ENCODE results near the gene GLCCI1. TPM values are rescaled to one million over a fixed set of nuclear protein-coding genes. Genes with fewer than 3 reads are reported as not detected.
A peak's percentile ranks its signal among the peaks of the same experiment; 100 is the strongest.

The GLCCI1 gene
- total RNA-seq, 1 experiment from 2014 or later, result 3.1 TPM

DNA sequence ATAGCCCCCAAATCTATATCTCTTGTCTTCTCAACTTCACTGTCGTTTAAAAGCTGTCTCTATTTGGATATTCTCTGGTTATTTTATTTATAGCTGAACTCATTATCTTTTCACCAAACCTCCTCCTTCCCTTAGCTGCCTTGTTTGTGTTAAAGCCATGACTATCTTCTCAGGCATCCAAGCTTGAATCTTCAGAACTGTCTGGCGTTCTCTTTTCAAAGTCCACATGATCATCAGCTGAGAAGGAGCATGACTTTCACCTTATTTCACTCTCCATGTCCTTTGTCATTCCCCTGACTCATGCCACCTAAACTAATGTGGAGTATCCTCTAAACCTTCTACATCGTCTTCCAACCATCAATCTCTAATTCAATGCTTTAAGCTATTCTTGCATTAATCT lies 5.7 kb upstream of the GLCCI1 start:
- DNase-seq (ENCODE audit: low read depth), result no peak

DNA sequence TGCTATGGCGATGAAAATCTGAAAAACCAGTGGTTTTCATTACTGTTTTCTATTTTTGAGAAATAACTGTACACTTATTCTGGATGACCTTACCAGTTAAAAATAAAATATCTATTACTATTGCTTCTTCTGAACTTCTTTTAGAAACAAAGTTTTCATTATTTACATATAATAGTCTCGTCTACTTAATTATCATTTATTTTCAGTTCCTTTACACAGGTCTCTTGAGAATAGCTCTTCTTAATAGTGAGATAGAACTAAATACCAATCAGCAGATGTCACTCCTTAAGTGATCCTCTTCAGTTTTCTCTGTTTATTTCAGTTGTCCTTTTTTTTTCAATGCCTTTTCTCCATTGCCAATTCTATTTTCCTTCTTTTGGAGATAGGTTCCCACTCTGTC lies 4.3 kb upstream of the GLCCI1 start:
- DNase-seq (ENCODE audit: low read depth), result no peak

DNA sequence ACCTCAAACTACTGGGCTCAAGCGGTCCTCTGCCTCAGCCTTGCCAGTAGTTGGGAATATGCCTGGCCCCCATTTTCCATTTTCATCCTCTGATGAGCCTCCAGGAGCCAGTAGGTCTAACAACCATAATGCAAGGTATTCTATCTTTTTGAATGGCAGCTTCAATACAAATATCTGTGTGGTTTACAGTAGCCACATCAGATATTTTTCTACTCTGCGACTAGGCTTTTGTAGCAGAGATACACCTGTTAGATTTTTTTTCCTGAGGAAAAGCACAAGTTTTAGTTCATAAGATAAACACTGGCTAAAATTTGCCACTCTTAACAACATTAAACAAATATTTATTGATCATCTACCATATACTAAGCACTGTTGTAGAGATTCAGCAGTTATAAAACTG lies 3.9 kb upstream of the GLCCI1 start:
- no peak for DNase-seq (ENCODE audit: low read depth)

DNA sequence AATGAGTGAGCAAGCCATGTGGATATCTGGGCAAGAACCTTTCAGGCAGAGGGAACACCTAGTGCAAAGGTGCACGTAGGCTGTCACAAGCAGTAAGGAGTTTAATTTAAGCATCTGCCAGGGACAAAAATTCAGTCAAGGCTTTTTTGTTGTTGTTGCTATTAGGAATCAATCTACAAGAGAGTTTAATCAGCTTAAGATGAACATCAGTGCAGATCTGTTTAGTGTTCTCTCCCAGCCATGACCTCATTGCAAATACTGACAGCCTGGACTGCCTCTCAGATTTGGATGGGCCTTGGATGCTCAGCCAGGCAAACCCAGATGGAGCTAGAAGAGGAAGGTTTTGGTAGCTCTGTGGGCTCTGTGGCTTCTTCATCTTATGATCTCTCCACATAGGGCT lies 3.3 kb upstream of the GLCCI1 start:
- no peak for DNase-seq (ENCODE audit: low read depth)

DNA sequence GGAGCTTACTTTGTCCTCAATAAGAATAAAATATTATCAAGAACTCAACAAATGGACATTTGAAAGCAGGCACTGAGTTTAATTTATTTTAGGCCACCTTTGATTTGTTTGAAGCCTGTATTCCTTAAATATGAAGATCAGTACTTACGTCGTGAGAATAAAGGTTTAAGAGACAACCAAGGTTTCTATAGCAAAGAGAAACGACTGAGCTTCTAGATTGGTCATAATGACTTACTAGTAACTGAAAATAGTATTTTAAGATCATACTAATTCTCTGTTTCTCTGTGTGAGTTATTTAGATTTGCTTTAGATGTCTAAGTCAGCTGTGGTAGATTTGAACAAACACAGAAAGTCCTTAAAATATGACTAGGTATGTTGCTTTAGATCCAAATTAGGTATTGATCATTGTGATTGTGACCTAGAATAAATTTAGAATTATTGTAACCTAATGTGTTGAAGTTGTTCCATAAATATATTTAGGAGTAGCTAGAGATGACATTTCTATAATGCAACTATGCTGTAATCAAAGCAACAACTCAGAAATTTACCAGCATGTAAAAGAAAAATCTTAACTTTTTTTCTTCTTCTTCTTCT lies 2.4 kb upstream of the GLCCI1 start:
- DNase-seq (ENCODE audit: low read depth), result no peak

DNA sequence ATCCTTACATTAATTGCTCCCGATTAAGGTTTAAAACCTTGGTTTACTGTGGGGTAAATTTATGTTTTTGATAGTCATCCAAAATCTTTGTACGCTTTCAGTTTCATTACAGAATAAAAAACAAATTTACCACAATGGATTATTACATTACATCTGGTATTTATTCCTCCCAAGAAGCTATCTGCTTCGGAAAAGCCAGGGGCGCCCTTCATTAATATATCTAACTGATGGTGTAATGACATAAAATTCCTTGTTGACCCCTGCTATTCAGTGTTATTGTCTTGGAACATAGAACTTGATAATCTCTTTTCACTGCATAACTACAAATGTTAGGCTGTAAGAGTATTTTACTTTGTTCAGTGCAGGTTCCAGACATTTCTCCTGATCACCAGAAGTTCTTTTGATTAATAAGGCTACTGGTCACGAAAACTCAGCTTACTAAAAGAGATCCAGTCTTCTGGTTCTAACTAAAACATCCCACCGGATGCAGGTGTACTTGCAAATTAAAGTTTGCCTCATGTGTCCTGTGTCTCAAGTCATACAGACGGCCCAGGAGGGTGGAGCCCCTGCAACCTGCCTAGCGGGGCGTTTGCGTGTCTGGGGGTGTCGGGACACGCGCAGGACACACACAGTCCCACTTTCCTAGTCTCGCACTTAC lies 581 bp upstream of the GLCCI1 start:
- DNase-seq (ENCODE audit: low read depth), result no peak

DNA sequence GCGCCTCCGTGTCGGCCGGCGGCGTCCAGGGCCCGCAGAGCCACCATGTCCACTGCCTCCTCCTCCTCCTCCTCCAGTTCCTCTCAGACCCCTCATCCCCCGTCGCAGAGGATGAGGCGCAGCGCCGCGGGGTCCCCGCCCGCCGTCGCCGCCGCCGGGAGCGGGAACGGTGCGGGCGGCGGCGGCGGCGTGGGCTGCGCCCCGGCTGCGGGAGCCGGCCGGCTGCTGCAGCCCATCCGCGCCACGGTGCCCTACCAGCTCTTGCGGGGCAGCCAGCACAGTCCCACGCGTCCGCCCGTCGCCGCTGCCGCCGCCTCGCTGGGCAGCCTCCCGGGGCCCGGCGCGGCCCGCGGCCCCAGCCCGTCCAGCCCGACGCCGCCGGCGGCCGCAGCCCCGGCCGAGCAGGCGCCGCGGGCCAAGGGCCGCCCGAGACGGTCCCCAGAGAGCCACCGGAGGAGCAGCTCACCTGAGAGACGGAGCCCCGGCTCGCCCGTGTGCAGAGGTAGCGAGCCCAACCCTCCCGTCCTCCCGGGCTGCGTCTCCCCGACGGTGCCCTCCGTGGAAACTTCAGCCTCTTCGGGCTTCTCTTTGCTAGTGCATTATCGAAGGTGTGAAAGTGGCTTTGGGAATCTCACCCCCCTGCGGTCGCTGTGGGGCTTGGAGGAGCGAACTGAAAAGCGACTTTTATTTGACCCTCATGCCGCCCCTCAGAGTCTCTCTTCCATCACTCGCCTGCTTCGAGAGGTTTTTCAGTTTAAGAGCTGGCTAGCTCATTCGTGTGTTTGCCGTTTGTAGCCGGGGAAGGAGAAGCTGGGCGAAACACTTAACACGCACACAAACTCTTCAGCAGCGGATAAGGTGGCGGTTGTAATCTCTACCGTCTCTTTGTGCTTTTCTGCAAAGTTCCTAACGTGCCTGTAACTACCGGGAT lies 975 bp downstream of the GLCCI1 start:
- peak; percentile 42 for DNase-seq (ENCODE audit: low read depth)

DNA sequence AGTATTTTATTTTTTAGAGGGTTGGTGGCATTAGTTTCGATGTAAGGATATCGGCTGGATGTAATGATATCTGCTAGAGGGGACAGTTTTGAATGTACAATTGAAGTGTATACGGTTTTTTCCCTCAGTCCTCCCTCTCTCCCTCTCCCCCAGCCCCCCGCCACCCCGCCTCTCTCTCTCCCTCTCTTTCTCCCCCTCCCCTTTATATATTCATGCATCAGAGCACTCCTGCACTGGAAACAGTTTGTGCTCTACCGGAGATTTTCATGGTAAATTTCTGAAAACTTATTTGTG lies 1.6 kb downstream of the GLCCI1 start:
- no peak for DNase-seq (ENCODE audit: low read depth)

DNA sequence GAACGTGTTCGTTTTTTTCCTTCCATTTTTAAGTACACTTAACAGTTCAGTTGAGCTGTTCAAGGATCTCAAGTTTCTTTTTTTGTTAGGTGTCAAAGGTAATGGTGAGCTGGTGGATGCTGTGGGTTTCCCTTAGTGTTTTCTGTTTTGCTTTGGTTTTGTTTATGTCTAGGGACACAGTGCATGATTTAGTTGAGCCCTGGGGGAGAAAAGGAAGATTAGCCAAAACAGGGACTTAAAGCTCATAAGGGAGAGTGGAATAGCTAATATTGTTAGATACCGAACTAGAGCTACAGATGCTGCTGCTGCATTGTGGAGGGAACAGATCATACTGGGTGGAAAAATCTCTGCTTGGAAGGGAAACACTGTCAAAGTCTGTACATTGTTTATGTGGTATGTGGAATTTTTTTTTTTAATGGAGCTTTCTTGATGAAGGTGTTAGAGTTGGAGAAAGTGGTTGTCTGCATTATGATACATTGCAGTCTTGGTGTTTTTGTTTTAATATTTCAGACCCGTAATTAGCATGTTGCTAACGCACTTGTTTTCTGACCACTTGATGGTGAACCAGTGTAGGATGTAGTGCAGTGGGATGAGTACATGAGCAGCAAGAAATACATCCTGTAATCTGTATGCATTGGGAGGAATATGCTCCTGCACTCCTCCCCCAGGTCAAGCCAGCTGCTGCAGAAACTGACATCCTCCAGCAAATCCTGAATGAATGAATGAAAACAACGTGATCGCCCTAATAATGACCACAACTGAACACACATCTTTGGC lies 2.1 kb downstream of the GLCCI1 start:
- DNase-seq (ENCODE audit: low read depth), result peak; percentile 26

DNA sequence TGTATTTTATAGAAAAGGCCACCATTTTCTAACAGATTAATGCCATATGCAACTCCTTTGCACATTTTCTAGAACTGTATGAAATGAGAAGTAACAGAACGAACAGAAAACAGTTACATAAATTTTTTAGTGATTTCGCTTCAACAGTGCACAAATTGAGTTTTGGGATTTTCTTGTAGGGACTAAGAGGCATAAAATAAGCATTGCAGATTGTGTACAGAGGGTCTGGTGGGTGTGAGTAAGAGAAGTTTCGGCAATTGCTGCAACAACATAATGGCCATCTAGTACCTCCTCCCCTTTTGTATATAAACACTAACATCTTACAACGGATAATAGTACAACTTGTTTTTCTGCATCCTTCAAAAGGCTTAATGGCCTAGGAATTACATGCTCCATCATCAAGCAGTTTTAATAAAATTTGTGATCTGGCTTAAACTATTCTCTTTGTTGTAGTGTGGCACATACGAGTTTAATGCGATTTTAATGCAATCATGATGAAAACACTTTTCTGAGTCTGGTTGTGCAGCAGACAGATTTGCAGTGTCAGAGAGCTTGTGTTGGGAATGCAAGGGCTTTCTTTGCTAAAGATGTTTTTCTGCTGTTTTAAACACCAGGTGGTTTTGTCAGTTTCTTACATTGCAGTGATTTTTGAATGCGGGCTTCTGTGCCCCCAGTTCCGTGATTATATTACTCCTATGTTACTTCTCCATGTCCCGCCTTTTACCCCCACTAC lies 2.9 kb downstream of the GLCCI1 start:
- no peak for DNase-seq (ENCODE audit: low read depth)

DNA sequence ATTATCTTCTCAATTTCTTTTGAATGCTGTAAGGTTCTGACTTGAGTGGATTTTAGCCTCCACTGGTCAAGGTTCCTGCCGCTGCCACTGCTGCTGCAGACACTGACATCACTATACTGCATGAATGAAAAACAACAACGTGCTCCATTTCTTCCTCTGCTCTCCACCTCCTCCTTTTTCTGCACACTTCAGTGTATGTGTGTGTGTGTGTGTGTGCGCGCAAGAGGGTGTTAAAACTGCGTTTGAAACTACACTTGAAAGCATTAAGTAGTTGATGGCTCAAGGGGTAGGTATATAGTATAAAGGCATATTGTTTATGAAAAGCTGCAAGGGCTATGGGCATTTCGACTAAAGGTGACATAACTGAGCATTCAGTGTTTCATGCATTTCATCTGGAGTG lies 3.5 kb downstream of the GLCCI1 start:
- no peak for DNase-seq (ENCODE audit: low read depth)

DNA sequence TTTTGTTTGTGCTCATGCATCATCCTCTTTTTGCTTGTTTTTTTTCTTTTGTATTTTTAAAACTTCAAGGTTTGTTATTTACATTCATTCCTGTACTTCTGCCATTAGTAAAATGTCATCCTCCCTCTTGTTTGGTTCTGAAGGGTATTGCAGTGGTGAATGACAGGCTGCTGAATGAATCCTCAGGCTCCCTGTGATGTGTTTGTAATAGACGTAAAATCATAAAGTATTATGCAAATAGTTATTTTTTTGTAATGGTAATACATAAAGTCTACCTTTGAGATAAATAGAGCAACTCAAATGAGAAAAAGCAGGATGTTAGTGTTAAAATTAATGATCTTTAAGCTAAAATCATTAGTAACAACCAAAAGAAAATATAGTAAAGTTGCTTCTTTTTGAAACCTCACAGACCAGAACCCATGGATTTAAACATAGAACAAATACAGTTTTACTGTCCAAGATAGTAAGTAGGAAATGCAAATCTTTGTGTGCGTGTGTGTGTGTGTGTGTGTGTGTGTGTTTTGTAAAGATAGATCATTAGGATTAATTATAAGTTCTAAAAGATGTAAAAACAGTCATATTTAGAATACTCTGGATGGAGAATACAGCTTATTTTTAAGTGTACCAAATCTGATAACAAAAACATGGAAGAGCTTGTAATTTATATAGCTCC lies 4.5 kb downstream of the GLCCI1 start:
- no peak for DNase-seq (ENCODE audit: low read depth)

DNA sequence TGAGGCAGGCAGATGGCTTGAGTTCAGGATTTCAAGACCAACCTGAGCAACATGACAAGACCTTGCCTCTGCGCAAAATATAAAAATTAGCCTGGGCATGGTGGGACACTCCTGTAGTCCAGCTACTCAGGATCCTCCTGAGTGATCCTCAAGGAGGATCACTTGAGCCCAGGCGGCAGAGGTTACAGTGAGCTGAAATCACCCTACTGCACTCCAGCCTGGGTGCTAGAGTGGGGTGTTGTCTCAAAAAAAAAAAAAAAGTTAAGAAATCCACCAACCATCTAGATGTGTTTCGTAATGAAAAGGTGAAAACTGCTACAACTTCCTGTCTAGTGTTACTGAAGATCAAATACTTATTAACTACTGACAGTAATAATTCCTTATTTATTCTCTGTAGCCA lies 8.1 kb downstream of the GLCCI1 start:
- DNase-seq (ENCODE audit: low read depth), result no peak

DNA sequence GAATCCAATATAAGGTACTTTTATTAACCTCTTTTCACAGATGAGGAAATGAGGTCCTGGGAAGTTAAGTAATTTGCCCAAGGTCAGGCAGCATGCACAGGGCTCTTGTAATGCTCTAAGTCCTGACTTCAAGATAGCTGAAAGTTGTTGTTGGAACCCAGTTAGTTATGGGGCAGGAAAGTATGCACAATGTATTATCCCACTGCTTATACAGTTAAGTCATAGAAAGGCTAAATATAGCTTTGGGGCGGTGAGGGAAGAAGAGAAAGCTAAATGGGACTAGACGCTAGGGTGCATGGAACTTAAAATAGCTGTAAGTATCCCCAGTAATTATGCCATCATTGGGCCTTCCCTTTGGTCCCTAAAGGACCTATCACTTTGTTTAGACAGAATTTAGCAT lies 9.2 kb downstream of the GLCCI1 start:
- no peak for DNase-seq (ENCODE audit: low read depth)

DNA sequence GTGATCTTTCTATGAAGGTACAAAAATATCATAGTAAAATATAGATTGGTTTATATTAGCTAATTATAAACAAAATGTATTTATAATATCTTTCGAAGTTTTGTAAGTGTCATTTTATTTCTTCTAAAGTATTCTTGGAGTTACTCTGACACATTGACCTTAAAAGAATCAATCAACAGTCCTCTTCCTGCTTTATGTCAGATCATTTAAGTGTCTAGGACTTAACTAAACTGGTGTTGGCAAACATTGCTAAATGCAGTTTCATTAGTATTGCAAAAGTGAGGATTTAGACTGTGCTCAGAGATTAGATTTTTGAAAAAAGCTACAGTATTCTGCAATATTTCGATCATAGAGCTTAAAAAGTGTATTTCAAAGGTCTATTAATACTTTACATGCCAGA lies 10.3 kb downstream of the GLCCI1 start:
- DNase-seq (ENCODE audit: low read depth), result no peak

DNA sequence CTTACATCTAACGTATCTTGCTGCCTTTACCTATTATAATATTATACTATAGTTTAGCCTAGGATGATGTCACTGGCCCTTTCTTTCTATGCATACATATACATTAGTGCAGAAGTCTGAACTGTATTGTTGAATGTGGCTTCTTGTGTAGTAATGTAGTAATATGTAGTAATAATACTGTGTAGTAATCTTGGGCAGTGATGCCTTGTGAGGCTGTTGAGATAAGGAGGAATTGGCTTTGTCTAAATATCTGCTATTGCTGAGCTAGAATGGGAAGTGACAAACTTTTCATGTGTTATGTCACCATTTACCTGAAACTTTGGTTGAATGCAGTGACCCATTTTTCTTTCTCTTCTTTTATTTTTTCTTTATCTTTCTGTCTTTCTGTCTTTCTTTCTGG lies 11.0 kb downstream of the GLCCI1 start:
- DNase-seq (ENCODE audit: low read depth), result no peak

DNA sequence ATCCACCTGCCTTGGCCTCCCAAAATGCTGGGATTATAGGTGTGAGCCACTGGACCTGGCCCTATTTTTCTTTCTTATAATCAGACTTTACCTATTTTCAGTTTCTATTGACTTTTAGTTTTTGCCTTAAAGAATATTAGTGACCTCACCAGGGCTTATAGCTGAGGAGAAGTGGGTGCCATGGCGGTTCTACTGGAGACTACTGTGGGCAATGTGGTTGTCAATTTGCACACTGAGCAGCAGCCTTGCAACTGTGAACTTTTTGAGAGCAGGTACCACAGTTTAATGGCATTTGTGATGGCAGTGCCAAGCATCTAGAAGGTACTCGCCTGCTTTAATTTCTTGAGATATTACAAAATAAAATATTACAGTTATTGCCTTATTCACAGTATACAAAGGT lies 11.5 kb downstream of the GLCCI1 start:
- DNase-seq (ENCODE audit: low read depth), result no peak

DNA sequence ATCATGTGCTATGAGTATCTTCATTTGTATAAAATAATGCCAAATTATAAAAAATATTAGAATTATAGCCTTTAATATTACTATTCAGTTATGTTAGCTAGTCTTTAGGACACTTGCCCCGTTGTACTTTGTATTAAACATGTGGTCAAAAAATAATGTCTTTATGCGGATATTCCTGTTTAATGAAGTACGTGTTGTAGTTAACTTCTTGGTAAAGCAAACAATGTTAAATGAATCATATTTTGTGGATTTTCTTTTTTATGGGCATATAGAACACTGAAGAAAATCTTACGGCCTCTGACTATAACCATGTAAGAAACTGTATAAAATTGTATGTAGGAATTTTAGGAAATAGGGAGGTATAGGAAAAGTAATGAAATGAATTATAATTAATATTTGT lies 14.3 kb downstream of the GLCCI1 start:
- DNase-seq (ENCODE audit: low read depth), result no peak

DNA sequence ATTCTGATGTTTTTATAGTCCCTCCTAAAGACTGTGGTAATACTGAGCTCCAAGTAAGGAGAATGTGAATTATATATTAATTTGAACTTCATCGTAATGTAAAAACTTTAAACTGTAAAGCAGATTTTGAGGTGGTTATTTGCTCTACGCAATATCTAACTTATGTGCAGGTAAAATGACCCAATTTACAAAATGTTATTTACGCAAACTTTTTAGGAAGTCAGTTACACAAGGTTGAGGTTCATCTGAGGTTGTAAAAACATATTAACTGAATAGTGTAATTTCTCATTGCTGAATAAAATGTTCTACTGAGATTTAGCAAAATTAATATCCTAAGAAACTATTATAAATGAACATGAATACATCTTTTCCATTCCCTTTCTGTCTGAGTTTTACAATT lies 15.8 kb downstream of the GLCCI1 start:
- no peak for DNase-seq (ENCODE audit: low read depth)

DNA sequence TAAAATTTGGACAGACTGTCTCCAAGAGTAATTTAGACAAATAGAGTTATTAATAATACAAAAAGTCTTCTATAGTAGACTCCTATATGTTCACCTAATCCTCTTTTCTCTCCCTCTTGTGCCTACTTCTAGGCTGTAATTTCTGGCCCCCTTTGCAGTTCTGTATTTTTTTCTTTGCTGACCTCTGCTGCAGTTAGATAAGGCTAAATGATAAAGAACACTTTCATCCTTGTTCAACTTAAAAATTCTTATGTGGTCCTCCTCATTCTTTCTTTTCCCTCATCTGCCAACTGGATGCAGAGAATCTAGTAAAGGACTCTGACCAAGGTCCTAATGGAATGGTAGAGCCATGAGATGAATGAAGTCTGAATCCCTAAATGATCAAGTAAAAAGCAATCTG lies 20.1 kb downstream of the GLCCI1 start:
- no peak for DNase-seq (ENCODE audit: low read depth)

DNA sequence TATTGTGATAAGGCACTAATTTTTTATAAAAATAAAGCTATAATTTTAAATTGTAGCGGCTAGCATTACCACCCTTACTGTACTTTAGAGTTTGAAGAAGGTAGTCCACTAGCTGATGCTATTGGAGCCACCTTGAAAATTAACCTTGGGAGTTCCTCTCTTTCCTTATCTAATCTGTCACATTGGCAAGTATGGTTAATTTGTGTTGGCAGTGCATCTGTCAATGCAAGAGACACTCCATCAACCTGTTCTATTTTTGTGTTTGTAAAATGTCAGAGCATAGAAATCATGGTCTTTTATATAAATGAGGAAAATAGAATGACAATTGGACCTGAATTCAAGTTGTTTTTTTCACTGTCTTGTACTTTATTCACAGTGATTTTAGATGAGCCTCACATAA lies 20.5 kb downstream of the GLCCI1 start:
- DNase-seq (ENCODE audit: low read depth), result no peak

Data from RPMI7951 (cell line).